Trophoblast cell (in vitro differentiated cells and primary cell): ENCODE data around the gene GLRX.
"Not testable (repeated sequence)": the region's sequence is repeated elsewhere in the genome, so short reads cannot be mapped to it uniquely, and the experiment has no call there.

Experiments used
- DNase-seq, 2 donors: peaks; one replicate each; pipeline ENCODE4 v3.0.0-alpha.2; 2016
- H2AFZ ChIP-seq: 2 replicates; pipeline ENCODE4 v1.6.1; 2013; ENCODE audit warnings: low read length, moderate library complexity, mild to moderate bottlenecking; ENCODE audit not compliant: insufficient read depth, poor library complexity
- H2AK5ac ChIP-seq: 2 replicates; pipeline ENCODE4 v1.6.1; 2013; ENCODE audit warnings: mild to moderate bottlenecking, low read length
- H2BK120ac ChIP-seq: 2 replicates; pipeline ENCODE4 v1.6.1; 2013; ENCODE audit warnings: low read length, mild to moderate bottlenecking, moderate library complexity; ENCODE audit not compliant: insufficient read depth, poor library complexity
- H2BK12ac ChIP-seq: 2 replicates; pipeline ENCODE4 v1.6.1; 2013; ENCODE audit warnings: mild to moderate bottlenecking, low read length, moderate library complexity
- H2BK5ac ChIP-seq: 2 replicates; pipeline ENCODE4 v1.6.1; 2013; ENCODE audit warnings: low read length, low read depth, moderate library complexity, mild to moderate bottlenecking; ENCODE audit not compliant: poor library complexity
- H3K14ac ChIP-seq: 2 replicates; pipeline ENCODE4 v1.6.1; 2013; ENCODE audit warnings: mild to moderate bottlenecking, low read length
- H3K18ac ChIP-seq: 2 replicates; pipeline ENCODE4 v1.6.1; 2013; ENCODE audit warnings: mild to moderate bottlenecking, low read length
- H3K23ac ChIP-seq: 2 replicates; pipeline ENCODE4 v1.6.1; 2013; ENCODE audit warnings: low read length
- H3K27ac ChIP-seq: 2 replicates; pipeline ENCODE4 v1.5.1; 2013; ENCODE audit warnings: low read depth, mild to moderate bottlenecking, inconsistent platforms, low read length, moderate library complexity
- H3K27me3 ChIP-seq: 2 replicates; pipeline ENCODE4 v1.6.1; 2013; ENCODE audit warnings: inconsistent platforms, mild to moderate bottlenecking, low read length, moderate library complexity; ENCODE audit not compliant: insufficient read depth
- H3K36me3 ChIP-seq, 2 experiments: 1 replicate in 1 of 2; 2 replicates in 1 of 2; pipeline ENCODE4 v1.6.1; 2013; ENCODE audit warnings: low read length in 2 of 2, mild to moderate bottlenecking in 2 of 2, moderate library complexity in 1 of 2; ENCODE audit not compliant: insufficient read depth in 2 of 2, control insufficient read depth in 1 of 2
- H3K4ac ChIP-seq: 2 replicates; pipeline ENCODE4 v1.6.1; 2013; ENCODE audit warnings: low read depth, mild to moderate bottlenecking, low read length, moderate library complexity
- H3K4me1 ChIP-seq, 2 experiments: 1 replicate in 1 of 2; 2 replicates in 1 of 2; pipeline ENCODE4 v1.6.1; 2013; ENCODE audit warnings: low read length in 2 of 2, mild to moderate bottlenecking in 2 of 2, moderate library complexity in 1 of 2; ENCODE audit not compliant: insufficient read depth in 2 of 2, control insufficient read depth in 1 of 2
- H3K4me2 ChIP-seq: 2 replicates; pipeline ENCODE4 v1.6.1; 2013; ENCODE audit warnings: inconsistent platforms, mild to moderate bottlenecking, low read length, moderate library complexity
- H3K4me3 ChIP-seq: 2 replicates; pipeline ENCODE4 v1.5.1; 2013; ENCODE audit warnings: mild to moderate bottlenecking, low read depth, low read length, inconsistent platforms
- H3K79me1 ChIP-seq: one replicate; pipeline ENCODE4 v1.6.1; 2013; ENCODE audit warnings: low read length
- H3K79me2 ChIP-seq: 2 replicates; pipeline ENCODE4 v1.6.1; 2013; ENCODE audit warnings: low read length, mild to moderate bottlenecking; ENCODE audit not compliant: control insufficient read depth, insufficient read depth, poor library complexity
- H3K9ac ChIP-seq: 2 replicates; pipeline ENCODE4 v1.6.1; 2013; ENCODE audit warnings: mild to moderate bottlenecking, low read length
- H3K9me3 ChIP-seq: 2 replicates; pipeline ENCODE4 v1.6.1; 2013; ENCODE audit warnings: low read depth, mild to moderate bottlenecking, control low read depth, inconsistent platforms, low read length; ENCODE audit not compliant: insufficient read depth
- H4K12ac ChIP-seq: 2 replicates; pipeline ENCODE4 v1.6.1; 2013; ENCODE audit warnings: low read depth, mild to moderate bottlenecking, low read length, moderate library complexity
- H4K8ac ChIP-seq: 2 replicates; pipeline ENCODE4 v1.6.1; 2013; ENCODE audit warnings: low read depth, mild to moderate bottlenecking, low read length, moderate library complexity
- H4K91ac ChIP-seq: one replicate; pipeline ENCODE4 v1.6.1; 2013; ENCODE audit warnings: low read depth, mild to moderate bottlenecking, low read length, moderate library complexity
- WGBS: extraction: QIAGEN DNeasy Blood & Tissue Kit; methylation state at CpG from one replicate; pipeline ENCODE4 v1.1.7; 2013; ENCODE audit warnings: missing lambda C conversion rate; ENCODE audit not compliant: insufficient read length, insufficient coverage; ENCODE audit errors: extremely low coverage; 5-methylcytosine and 5-hydroxymethylcytosine counted together

Gene GLRX

DNA sequence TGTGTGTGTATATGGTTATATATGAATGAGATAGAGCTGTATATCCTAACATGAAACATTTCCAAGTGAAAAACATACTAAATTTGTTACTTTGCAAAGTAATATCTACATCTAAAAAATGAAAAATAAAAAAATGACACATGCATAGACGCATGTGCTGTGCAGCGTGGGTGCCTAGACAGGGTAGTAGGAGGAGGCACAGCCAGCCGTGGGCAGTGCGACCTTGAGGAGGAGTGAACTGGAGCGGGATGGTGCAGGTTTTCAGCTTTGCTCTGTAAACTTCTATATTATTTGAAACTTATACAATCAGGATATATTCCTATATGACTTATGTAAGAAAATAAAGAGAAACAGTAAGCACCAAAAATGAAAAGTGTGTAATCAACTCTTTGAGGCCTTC, 15.0 kb upstream of the GLRX start:
- no peak overlapping the region for H4K12ac ChIP-seq

GRCh38 chr5:95836971-95837370, 14.4 kb upstream of the GLRX start:
- not testable (repeated sequence) for H2AFZ ChIP-seq, H4K12ac ChIP-seq, H3K27me3 ChIP-seq, H2BK5ac ChIP-seq, H3K4me3 ChIP-seq, H3K79me1 ChIP-seq, H3K23ac ChIP-seq, H4K8ac ChIP-seq, H2BK120ac ChIP-seq, H2AK5ac ChIP-seq, H3K18ac ChIP-seq, H3K14ac ChIP-seq, H3K9ac ChIP-seq, H3K4me1 ChIP-seq, H4K91ac ChIP-seq, H3K36me3 ChIP-seq, DNase-seq, H3K79me2 ChIP-seq, H3K27ac ChIP-seq, H3K9me3 ChIP-seq, H3K4ac ChIP-seq, H3K4me2 ChIP-seq, H2BK12ac ChIP-seq
- WGBS, result no CpG with 5 or more reads among the region's 4 CpGs

More for the DNA sequence above, 15.0 kb upstream of the GLRX start:
- H3K4ac ChIP-seq, result no peak overlapping the region
- no peaks in the 10 kb centered on the region for H3K79me2 ChIP-seq
- no peak overlapping the region for H3K27ac ChIP-seq
- H2BK12ac ChIP-seq, result no peak overlapping the region
- no peak overlapping the region for H3K14ac ChIP-seq
- no peak overlapping the region for H3K23ac ChIP-seq
- H4K91ac ChIP-seq, result no peak overlapping the region
- H2BK5ac ChIP-seq, result no peak overlapping the region
- no peak overlapping the region for H2AFZ ChIP-seq
- H3K79me1 ChIP-seq, result peaks cover 5% of the 10 kb centered on the region
- H3K27me3 ChIP-seq, result no peaks in the 10 kb centered on the region
- no peak for DNase-seq
- H4K8ac ChIP-seq, result no peak overlapping the region
- peaks cover 2% of the 10 kb centered on the region for H3K9me3 ChIP-seq
- H3K36me3 ChIP-seq, result no peaks in the 10 kb centered on the region
- no peak overlapping the region for H2AK5ac ChIP-seq
- no peak overlapping the region for H3K9ac ChIP-seq
- no peak overlapping the region for H2BK120ac ChIP-seq
- no peak overlapping the region for H3K18ac ChIP-seq
- no peak overlapping the region for H3K4me2 ChIP-seq
- H3K4me1 ChIP-seq, result peaks cover 2% of the 10 kb centered on the region in 2 experiments
- no peak overlapping the region for H3K4me3 ChIP-seq
- no CpG with 5 or more reads among the region's 5 CpGs for WGBS

DNA sequence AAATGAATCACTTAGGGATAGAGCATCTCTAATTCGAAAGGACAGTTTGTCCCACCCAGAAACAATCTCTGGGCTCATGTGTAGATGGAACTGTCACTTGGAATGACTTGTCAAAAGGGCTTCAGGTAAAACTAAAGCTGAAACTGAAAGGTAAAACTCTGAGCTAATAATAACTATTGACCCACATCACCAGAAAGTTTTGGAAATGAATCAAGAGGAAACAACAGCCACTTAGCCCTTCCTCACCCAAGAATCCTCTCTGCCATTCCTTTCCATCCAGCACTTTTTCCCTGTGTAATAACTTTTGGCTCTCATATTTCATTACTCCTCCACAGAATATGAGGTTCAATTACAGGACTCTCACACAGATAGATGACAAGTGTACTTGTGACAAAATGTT, 14.0 kb upstream of the GLRX start:
- Histone ChIP-seq H4K12ac (no peak overlapping the region), H3K14ac (no peak overlapping the region), H3K79me2 (no peaks in the 10 kb centered on the region), H2AFZ (no peak overlapping the region), H3K9me3 (peaks cover 2% of the 10 kb centered on the region), H3K4me3 (no peak overlapping the region), H2AK5ac (no peak overlapping the region), H3K18ac (no peak overlapping the region), H3K36me3 (no peaks in the 10 kb centered on the region), H2BK5ac (no peak overlapping the region), H2BK120ac (no peak overlapping the region), H3K23ac (no peak overlapping the region), H3K9ac (no peak overlapping the region), H3K4me1 (peaks cover 2% of the 10 kb centered on the region in 2 experiments), H3K79me1 (peaks cover 3% of the 10 kb centered on the region), H4K91ac (no peak overlapping the region), H3K4me2 (no peak overlapping the region), H2BK12ac (no peak overlapping the region), H4K8ac (no peak overlapping the region), H3K27me3 (no peaks in the 10 kb centered on the region), H3K27ac (no peak overlapping the region), H3K4ac (no peak overlapping the region)
- no peak for DNase-seq
- WGBS, result no CpG with 5 or more reads among the region's 1 CpG

GRCh38 chr5:95835682-95836385, 13.3 kb upstream of the GLRX start:
- no peak overlapping the region for H3K4me3 ChIP-seq
- H3K23ac ChIP-seq, result no peak overlapping the region
- DNase-seq, result peak in 1 of 2 donors; percentile 49
- WGBS, result no CpG with 5 or more reads among the region's 10 CpGs
- H3K27ac ChIP-seq, result no peak overlapping the region
- peak overlapping the region; percentile 19 for H3K4ac ChIP-seq
- no peak overlapping the region for H3K4me2 ChIP-seq
- no peaks in the 10 kb centered on the region for H3K36me3 ChIP-seq
- peak overlapping the region; percentile 25 for H2BK120ac ChIP-seq
- H3K18ac ChIP-seq, result no peak overlapping the region
- no peak overlapping the region for H2BK5ac ChIP-seq
- H3K9me3 ChIP-seq, result peaks cover 2% of the 10 kb centered on the region
- peak overlapping the region; percentile 27 for H4K12ac ChIP-seq
- H3K9ac ChIP-seq, result no peak overlapping the region
- H2AFZ ChIP-seq, result no peak overlapping the region
- H3K4me1 ChIP-seq, result peaks cover 2% of the 10 kb centered on the region in 2 experiments
- peak overlapping the region; percentile 20 for H4K91ac ChIP-seq
- peak overlapping the region; percentile 38 for H2AK5ac ChIP-seq
- no peaks in the 10 kb centered on the region for H3K27me3 ChIP-seq
- H4K8ac ChIP-seq, result peak overlapping the region; percentile 14
- H2BK12ac ChIP-seq, result peak overlapping the region; percentile 77
- H3K14ac ChIP-seq, result no peak overlapping the region
- peaks cover 3% of the 10 kb centered on the region for H3K79me1 ChIP-seq
- H3K79me2 ChIP-seq, result no peaks in the 10 kb centered on the region
